ENCODE results near the gene FAM3A.

GRCh38 chrX:154476821-154477220 lies 39.2 kb downstream of the FAM3A start:
- TF ChIP-seq CTCF (IDR thresholded peaks at IDR 0.05; ENCODE audit: poor library complexity, severe bottlenecking) (no peak), TAF1 (IDR thresholded peaks at IDR 0.05; ENCODE audit: low read depth) (no peak), EZH2 (IDR thresholded peaks at IDR 0.05; ENCODE audit: borderline replicate concordance, insufficient read depth, low read length, poor library complexity, severe bottlenecking) (no peak), RAD21 (conservative IDR thresholded peaks at IDR 0.05) (no peak), REST (IDR thresholded peaks at IDR 0.05; ENCODE audit: borderline replicate concordance) (no peak), EP300 (conservative IDR thresholded peaks at IDR 0.05; ENCODE audit: poor library complexity, severe bottlenecking) (no peak)

All from neural cell (in vitro differentiated cells).